ENCODE measurements around the gene CHODL. TPM values are rescaled to one million over a fixed set of nuclear protein-coding genes. Genes with fewer than 3 reads are reported as not detected.

CHODL gene, protein sequence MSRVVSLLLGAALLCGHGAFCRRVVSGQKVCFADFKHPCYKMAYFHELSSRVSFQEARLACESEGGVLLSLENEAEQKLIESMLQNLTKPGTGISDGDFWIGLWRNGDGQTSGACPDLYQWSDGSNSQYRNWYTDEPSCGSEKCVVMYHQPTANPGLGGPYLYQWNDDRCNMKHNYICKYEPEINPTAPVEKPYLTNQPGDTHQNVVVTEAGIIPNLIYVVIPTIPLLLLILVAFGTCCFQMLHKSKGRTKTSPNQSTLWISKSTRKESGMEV
- 0.13 TPM in 1 of 2 replicates, not detected in the other for total RNA-seq

DNA sequence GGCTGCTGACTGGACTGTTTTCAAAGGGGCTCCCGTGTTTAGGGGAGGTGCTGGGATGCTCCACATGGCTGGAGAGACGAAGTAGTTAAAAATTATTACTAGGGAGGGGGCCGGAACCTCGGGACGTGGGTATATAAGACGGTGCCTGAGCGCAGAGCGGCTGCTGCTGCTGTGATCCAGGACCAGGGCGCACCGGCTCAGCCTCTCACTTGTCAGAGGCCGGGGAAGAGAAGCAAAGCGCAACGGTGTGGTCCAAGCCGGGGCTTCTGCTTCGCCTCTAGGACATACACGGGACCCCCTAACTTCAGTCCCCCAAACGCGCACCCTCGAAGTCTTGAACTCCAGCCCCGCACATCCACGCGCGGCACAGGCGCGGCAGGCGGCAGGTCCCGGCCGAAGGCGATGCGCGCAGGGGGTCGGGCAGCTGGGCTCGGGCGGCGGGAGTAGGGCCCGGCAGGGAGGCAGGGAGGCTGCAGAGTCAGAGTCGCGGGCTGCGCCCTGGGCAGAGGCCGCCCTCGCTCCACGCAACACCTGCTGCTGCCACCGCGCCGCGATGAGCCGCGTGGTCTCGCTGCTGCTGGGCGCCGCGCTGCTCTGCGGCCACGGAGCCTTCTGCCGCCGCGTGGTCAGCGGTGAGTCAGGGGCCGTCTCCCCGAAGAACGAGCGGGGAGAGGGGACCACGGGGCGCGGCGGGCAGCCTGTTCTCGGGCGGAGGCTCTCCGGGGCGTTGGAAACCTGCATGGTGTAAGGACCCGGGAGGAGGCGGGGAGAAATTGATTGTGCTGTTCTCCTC is at the start of gene CHODL:
Gene CHODL, plus strand, starts transcription at position 163 of the 793 bp plus-strand sequence. Its CDS starts 391 bp downstream, at position 554.

Other genes with a start within 250 kb of the CHODL start
- not detected in 2 replicates for gene TMPRSS15, start 159.0 kb downstream of the CHODL start, total RNA-seq

Measured in thoracic aorta endothelial cell (primary cell).